ENCODE results near the gene KRTAP9-1.
"Not testable (repeated sequence)": the region's sequence is repeated elsewhere in the genome, so short reads cannot be mapped to it uniquely, and the experiment has no call there.

The KRTAP9-1 gene

DNA sequence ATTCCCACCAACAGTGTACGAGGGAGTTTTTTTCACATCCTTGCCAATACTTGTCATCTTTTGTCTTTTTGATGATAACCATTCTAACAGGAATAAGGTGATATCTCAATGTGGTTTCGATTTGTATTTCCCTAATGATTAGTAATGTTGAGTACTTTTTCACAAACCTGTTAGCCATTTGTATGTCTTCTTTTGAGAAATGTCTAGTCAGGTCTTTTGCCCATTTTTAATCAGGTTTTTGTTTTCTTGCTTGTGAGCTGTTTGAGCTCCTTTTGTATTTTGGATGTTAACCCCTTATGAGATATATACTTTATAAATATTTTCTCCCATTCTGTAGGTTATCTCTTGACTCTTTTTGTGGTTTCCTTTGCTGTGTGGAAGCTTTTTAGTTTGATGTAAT lies 38.2 kb upstream of the KRTAP9-1 start:
- H3K9me3 ChIP-seq (ENCODE audit: control insufficient read depth, low read length) = no peaks in the 10 kb centered on the region
- H3K27ac ChIP-seq (ENCODE audit: insufficient read depth, low read length, poor library complexity, severe bottlenecking) = no peak overlapping the region
- H3K4me1 ChIP-seq (ENCODE audit: control insufficient read depth, insufficient read depth, low read length, poor library complexity, severe bottlenecking) = no peaks in the 10 kb centered on the region
- H3K27me3 ChIP-seq (replicated peaks; ENCODE audit: control insufficient read depth, insufficient read depth, low read length, poor library complexity, severe bottlenecking) = no peaks in the 10 kb centered on the region
- no peaks in the 10 kb centered on the region for H3K36me3 ChIP-seq (ENCODE audit: control insufficient read depth, insufficient read depth, low read length)
- DNase-seq = no peak
- H3K4me3 ChIP-seq (ENCODE audit: insufficient read depth, low read depth, low read length, poor library complexity, severe bottlenecking) = no peak overlapping the region

GRCh38 chr17:41153856-41154255 lies 35.8 kb upstream of the KRTAP9-1 start:
- no peak for DNase-seq
- no peaks in the 10 kb centered on the region for H3K36me3 ChIP-seq (ENCODE audit: control insufficient read depth, insufficient read depth, low read length)
- H3K27ac ChIP-seq (ENCODE audit: insufficient read depth, low read length, poor library complexity, severe bottlenecking) = no peak overlapping the region
- H3K4me3 ChIP-seq (ENCODE audit: insufficient read depth, low read depth, low read length, poor library complexity, severe bottlenecking) = no peak overlapping the region
- no peaks in the 10 kb centered on the region for H3K9me3 ChIP-seq (ENCODE audit: control insufficient read depth, low read length)
- no peaks in the 10 kb centered on the region for H3K4me1 ChIP-seq (ENCODE audit: control insufficient read depth, insufficient read depth, low read length, poor library complexity, severe bottlenecking)
- no peaks in the 10 kb centered on the region for H3K27me3 ChIP-seq (replicated peaks; ENCODE audit: control insufficient read depth, insufficient read depth, low read length, poor library complexity, severe bottlenecking)

DNA sequence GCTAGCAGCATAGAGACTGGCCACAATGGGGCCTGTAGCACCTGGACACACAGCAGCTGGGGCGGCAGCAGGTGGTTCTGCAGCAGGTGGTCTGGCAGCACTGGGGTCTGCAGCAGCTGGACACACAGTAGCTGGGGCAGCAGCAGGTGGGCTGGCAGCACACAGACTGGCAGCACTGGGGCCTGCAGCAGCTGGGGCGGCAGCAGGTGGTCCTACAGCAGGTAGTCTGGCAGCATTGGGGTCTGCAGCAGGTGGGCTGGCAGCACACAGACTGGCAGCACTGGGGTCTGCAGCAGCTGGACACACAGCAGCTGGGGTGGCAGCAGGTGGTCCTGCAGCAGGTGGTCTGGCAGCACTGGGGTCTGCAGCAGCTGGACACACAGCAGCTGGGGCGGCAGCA lies 29.5 kb upstream of the KRTAP9-1 start:
- H3K27ac ChIP-seq (ENCODE audit: insufficient read depth, low read length, poor library complexity, severe bottlenecking); DNase-seq; H3K27me3 ChIP-seq (replicated peaks; ENCODE audit: control insufficient read depth, insufficient read depth, low read length, poor library complexity, severe bottlenecking); H3K36me3 ChIP-seq (ENCODE audit: control insufficient read depth, insufficient read depth, low read length); H3K9me3 ChIP-seq (ENCODE audit: control insufficient read depth, low read length); H3K4me3 ChIP-seq (ENCODE audit: insufficient read depth, low read depth, low read length, poor library complexity, severe bottlenecking); H3K4me1 ChIP-seq (ENCODE audit: control insufficient read depth, insufficient read depth, low read length, poor library complexity, severe bottlenecking): not testable (repeated sequence)

- Histone ChIP-seq H3K4me1 (ENCODE audit: control insufficient read depth, insufficient read depth, low read length, poor library complexity, severe bottlenecking) (no peaks in the 10 kb centered on the region), H3K9me3 (ENCODE audit: control insufficient read depth, low read length) (no peaks in the 10 kb centered on the region), H3K4me3 (ENCODE audit: insufficient read depth, low read depth, low read length, poor library complexity, severe bottlenecking) (no peak within 1 kb of the TSS), H3K27me3 (replicated peaks; ENCODE audit: control insufficient read depth, insufficient read depth, low read length, poor library complexity, severe bottlenecking) (peaks cover 3% of the 10 kb centered on the region), H3K36me3 (ENCODE audit: control insufficient read depth, insufficient read depth, low read length) (no peaks in the 10 kb centered on the region), H3K27ac (ENCODE audit: insufficient read depth, low read length, poor library complexity, severe bottlenecking) (no peak within 1 kb of the TSS)
- DNase-seq = no peak
These were observed 29.0 kb upstream of the KRTAP9-1 start, which contains the start of gene KRTAP4-4 for GRCh38 chr17:41160648-41161047. Gene KRTAP4-4 (minus strand): TSS chr17:41160748. CDS start chr17:41160691, 57 bp downstream.

DNA sequence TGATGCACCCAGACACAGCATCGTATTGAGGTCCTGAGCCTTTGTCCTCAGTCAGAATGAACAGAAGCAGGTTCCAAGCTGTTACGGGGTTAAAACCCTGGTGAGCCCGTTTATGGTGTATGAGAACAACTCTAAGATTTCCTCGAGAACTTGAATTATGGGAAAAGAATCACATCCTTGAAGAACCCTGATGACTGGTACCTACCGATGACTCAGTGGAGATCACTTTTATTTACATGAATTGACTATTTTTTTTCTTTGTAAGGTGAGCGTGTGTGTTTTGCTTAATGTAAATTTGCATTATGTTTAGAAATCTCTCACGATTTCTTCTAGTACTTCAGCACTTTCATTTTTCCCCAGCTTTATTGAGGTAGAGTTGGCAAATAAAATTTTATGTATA lies 25.9 kb upstream of the KRTAP9-1 start:
- Histone ChIP-seq H3K9me3 (ENCODE audit: control insufficient read depth, low read length) (no peaks in the 10 kb centered on the region), H3K4me1 (ENCODE audit: control insufficient read depth, insufficient read depth, low read length, poor library complexity, severe bottlenecking) (no peaks in the 10 kb centered on the region), H3K27me3 (replicated peaks; ENCODE audit: control insufficient read depth, insufficient read depth, low read length, poor library complexity, severe bottlenecking) (peaks cover 3% of the 10 kb centered on the region), H3K4me3 (ENCODE audit: insufficient read depth, low read depth, low read length, poor library complexity, severe bottlenecking) (no peak overlapping the region), H3K36me3 (ENCODE audit: control insufficient read depth, insufficient read depth, low read length) (no peaks in the 10 kb centered on the region), H3K27ac (ENCODE audit: insufficient read depth, low read length, poor library complexity, severe bottlenecking) (no peak overlapping the region)
- DNase-seq = no peak

GRCh38 chr17:41167561-41167960 lies 22.1 kb upstream of the KRTAP9-1 start:
- DNase-seq = no peak
- no peaks in the 10 kb centered on the region for H3K4me1 ChIP-seq (ENCODE audit: control insufficient read depth, insufficient read depth, low read length, poor library complexity, severe bottlenecking)
- H3K27ac ChIP-seq (ENCODE audit: insufficient read depth, low read length, poor library complexity, severe bottlenecking) = no peak overlapping the region
- H3K9me3 ChIP-seq (ENCODE audit: control insufficient read depth, low read length) = no peaks in the 10 kb centered on the region
- no peaks in the 10 kb centered on the region for H3K36me3 ChIP-seq (ENCODE audit: control insufficient read depth, insufficient read depth, low read length)
- no peaks in the 10 kb centered on the region for H3K27me3 ChIP-seq (replicated peaks; ENCODE audit: control insufficient read depth, insufficient read depth, low read length, poor library complexity, severe bottlenecking)
- H3K4me3 ChIP-seq (ENCODE audit: insufficient read depth, low read depth, low read length, poor library complexity, severe bottlenecking) = no peak overlapping the region

- DNase-seq = no peak
- H3K27me3 ChIP-seq (replicated peaks; ENCODE audit: control insufficient read depth, insufficient read depth, low read length, poor library complexity, severe bottlenecking) = no peaks in the 10 kb centered on the region
- no peak within 1 kb of the TSS for H3K27ac ChIP-seq (ENCODE audit: insufficient read depth, low read length, poor library complexity, severe bottlenecking)
- no peak within 1 kb of the TSS for H3K4me3 ChIP-seq (ENCODE audit: insufficient read depth, low read depth, low read length, poor library complexity, severe bottlenecking)
- H3K36me3 ChIP-seq (ENCODE audit: control insufficient read depth, insufficient read depth, low read length) = no peaks in the 10 kb centered on the region
- no peaks in the 10 kb centered on the region for H3K4me1 ChIP-seq (ENCODE audit: control insufficient read depth, insufficient read depth, low read length, poor library complexity, severe bottlenecking)
- no peaks in the 10 kb centered on the region for H3K9me3 ChIP-seq (ENCODE audit: control insufficient read depth, low read length)
These were observed 21.6 kb upstream of the KRTAP9-1 start, which contains the start of gene KRTAP4-3 for GRCh38 chr17:41168121-41168520. Gene KRTAP4-3 (minus strand): TSS chr17:41168221. CDS start chr17:41168172, 49 bp downstream.

DNA sequence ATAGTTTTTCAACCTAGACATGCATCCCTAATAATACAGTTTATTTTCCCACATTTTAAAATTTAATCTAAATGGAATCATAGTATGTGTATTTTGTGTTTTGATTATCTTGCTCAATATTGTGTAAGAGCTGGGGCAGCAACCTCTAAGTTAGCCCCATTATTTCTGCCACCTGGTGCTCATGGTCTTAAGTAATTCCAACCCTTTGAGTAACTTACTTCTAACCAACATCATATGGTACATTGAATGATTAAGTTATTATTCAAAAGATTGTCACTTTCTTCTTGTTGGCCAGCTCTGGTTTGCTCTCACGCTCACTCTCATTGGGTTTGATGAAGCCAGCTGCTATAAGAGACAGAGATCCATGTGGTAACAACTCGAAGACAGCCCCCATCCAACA lies 17.8 kb upstream of the KRTAP9-1 start:
- Histone ChIP-seq H3K36me3 (ENCODE audit: control insufficient read depth, insufficient read depth, low read length) (no peaks in the 10 kb centered on the region), H3K9me3 (ENCODE audit: control insufficient read depth, low read length) (no peaks in the 10 kb centered on the region), H3K27ac (ENCODE audit: insufficient read depth, low read length, poor library complexity, severe bottlenecking) (no peak overlapping the region), H3K27me3 (replicated peaks; ENCODE audit: control insufficient read depth, insufficient read depth, low read length, poor library complexity, severe bottlenecking) (no peaks in the 10 kb centered on the region), H3K4me3 (ENCODE audit: insufficient read depth, low read depth, low read length, poor library complexity, severe bottlenecking) (no peak overlapping the region), H3K4me1 (ENCODE audit: control insufficient read depth, insufficient read depth, low read length, poor library complexity, severe bottlenecking) (no peaks in the 10 kb centered on the region)
- DNase-seq = no peak

DNA sequence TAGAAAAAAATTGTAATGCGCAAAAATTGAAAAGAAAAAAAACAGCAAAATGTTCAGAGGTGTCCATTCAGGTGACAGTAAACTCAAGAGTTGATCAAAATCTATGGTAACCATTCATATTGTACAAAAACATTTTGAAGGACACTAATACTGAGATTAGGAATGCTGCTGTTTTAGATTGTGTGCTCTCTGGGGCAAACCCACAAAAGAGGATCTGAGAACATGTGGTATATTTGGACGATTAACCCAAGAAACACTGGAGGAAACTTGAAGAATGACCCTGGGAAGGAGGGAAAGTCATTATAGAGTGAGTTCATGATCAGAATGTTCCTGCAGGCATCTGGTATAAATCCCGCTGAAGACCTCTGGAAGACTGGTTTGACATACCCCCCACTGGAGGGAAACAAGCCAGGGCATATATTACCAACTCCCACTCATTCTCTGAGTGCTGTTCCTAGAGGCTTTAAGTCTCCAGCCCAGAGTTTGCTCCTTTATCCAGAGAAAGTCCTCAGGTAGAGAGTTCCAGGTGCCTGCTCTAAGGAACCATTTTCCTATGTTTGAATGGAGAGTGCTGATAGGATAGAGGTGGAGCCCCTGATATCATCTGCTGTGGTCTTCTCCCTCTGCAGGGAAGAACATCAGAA lies 12.8 kb upstream of the KRTAP9-1 start:
- Histone ChIP-seq H3K4me1 (ENCODE audit: control insufficient read depth, insufficient read depth, low read length, poor library complexity, severe bottlenecking) (no peaks in the 10 kb centered on the region), H3K9me3 (ENCODE audit: control insufficient read depth, low read length) (no peaks in the 10 kb centered on the region), H3K27ac (ENCODE audit: insufficient read depth, low read length, poor library complexity, severe bottlenecking) (no peak overlapping the region), H3K36me3 (ENCODE audit: control insufficient read depth, insufficient read depth, low read length) (no peaks in the 10 kb centered on the region), H3K4me3 (ENCODE audit: insufficient read depth, low read depth, low read length, poor library complexity, severe bottlenecking) (no peak overlapping the region), H3K27me3 (replicated peaks; ENCODE audit: control insufficient read depth, insufficient read depth, low read length, poor library complexity, severe bottlenecking) (no peaks in the 10 kb centered on the region)
- no peak for DNase-seq

GRCh38 chr17:41177727-41178271 lies 11.9 kb upstream of the KRTAP9-1 start, which contains the start of gene KRTAP4-2:
Gene KRTAP4-2 (minus strand): TSS chr17:41178221. CDS start chr17:41178164, 57 bp downstream.
- no peak within 1 kb of the TSS for H3K27ac ChIP-seq (ENCODE audit: insufficient read depth, low read length, poor library complexity, severe bottlenecking)
- DNase-seq = no peak
- no peak within 1 kb of the TSS for H3K4me3 ChIP-seq (ENCODE audit: insufficient read depth, low read depth, low read length, poor library complexity, severe bottlenecking)
- no peaks in the 10 kb centered on the region for H3K36me3 ChIP-seq (ENCODE audit: control insufficient read depth, insufficient read depth, low read length)
- no peaks in the 10 kb centered on the region for H3K9me3 ChIP-seq (ENCODE audit: control insufficient read depth, low read length)
- no peaks in the 10 kb centered on the region for H3K27me3 ChIP-seq (replicated peaks; ENCODE audit: control insufficient read depth, insufficient read depth, low read length, poor library complexity, severe bottlenecking)
- no peaks in the 10 kb centered on the region for H3K4me1 ChIP-seq (ENCODE audit: control insufficient read depth, insufficient read depth, low read length, poor library complexity, severe bottlenecking)
